GM12873 (cell line): ENCODE measurements around the gene CAMSAP1.

ENCODE experiments used
- TF ChIP-seq, protein P1 (sequence below): IDR thresholded peaks from 2 replicates; pipeline ENCODE4 v1.5.1; 2012; ENCODE audit warnings: low read depth, mild to moderate bottlenecking, moderate library complexity, low read length, control low read depth; ENCODE audit not compliant: insufficient read depth; ENCODE audit errors: missing control alignments

CAMSAP1 gene, protein sequence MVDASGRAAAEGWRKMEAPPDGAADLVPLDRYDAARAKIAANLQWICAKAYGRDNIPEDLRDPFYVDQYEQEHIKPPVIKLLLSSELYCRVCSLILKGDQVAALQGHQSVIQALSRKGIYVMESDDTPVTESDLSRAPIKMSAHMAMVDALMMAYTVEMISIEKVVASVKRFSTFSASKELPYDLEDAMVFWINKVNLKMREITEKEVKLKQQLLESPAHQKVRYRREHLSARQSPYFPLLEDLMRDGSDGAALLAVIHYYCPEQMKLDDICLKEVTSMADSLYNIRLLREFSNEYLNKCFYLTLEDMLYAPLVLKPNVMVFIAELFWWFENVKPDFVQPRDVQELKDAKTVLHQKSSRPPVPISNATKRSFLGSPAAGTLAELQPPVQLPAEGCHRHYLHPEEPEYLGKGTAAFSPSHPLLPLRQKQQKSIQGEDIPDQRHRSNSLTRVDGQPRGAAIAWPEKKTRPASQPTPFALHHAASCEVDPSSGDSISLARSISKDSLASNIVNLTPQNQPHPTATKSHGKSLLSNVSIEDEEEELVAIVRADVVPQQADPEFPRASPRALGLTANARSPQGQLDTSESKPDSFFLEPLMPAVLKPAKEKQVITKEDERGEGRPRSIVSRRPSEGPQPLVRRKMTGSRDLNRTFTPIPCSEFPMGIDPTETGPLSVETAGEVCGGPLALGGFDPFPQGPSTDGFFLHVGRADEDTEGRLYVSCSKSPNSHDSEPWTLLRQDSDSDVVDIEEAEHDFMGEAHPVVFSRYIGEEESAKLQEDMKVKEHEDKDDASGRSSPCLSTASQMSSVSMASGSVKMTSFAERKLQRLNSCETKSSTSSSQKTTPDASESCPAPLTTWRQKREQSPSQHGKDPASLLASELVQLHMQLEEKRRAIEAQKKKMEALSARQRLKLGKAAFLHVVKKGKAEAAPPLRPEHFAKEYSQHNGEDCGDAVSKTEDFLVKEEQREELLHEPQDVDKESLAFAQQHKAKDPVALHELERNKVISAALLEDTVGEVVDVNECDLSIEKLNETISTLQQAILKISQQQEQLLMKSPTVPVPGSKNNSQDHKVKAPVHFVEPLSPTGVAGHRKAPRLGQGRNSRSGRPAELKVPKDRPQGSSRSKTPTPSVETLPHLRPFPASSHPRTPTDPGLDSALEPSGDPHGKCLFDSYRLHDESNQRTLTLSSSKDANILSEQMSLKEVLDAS (N-terminal part only)

DNA sequence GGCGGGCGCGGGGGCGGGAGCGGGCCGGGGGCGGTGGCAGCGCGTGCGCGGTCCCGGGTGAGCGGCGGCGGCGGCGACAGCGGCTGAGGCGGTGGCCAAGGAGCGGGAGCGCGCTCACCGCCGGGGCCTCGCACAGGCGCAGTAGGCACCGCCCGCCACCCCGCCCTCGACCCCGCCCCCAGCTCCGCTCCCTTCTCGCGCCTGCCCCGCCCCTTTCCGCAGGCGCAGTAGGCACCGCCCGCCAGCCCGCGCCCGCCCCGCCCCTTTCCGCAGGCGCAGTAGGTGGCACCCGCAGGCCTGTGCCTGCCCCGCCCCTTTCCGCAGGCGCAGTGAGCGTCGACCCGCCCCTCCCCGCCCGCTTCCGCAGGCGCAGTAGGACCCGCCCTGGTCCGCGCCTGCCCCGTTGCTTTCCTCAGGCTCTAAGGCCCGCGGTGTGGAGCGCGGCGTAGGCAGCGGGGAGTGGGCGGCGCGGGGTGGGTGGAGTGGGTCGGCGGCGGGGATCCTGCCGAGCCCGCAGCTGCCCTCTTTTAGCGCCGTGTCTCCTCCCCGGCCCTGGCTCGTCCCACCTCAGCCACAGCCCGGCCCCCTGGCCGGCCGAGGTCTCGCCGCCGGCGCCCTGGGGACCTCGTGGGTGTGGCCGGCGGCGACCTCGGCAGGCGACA, at the start of gene CAMSAP1:
Gene CAMSAP1 (minus strand): TSS at position 116 of the 662 bp plus-strand sequence. CDS start 387 bp downstream, outside the sequence.
- TF ChIP-seq, protein P1, sequence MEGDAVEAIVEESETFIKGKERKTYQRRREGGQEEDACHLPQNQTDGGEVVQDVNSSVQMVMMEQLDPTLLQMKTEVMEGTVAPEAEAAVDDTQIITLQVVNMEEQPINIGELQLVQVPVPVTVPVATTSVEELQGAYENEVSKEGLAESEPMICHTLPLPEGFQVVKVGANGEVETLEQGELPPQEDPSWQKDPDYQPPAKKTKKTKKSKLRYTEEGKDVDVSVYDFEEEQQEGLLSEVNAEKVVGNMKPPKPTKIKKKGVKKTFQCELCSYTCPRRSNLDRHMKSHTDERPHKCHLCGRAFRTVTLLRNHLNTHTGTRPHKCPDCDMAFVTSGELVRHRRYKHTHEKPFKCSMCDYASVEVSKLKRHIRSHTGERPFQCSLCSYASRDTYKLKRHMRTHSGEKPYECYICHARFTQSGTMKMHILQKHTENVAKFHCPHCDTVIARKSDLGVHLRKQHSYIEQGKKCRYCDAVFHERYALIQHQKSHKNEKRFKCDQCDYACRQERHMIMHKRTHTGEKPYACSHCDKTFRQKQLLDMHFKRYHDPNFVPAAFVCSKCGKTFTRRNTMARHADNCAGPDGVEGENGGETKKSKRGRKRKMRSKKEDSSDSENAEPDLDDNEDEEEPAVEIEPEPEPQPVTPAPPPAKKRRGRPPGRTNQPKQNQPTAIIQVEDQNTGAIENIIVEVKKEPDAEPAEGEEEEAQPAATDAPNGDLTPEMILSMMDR: no peak

DNA sequence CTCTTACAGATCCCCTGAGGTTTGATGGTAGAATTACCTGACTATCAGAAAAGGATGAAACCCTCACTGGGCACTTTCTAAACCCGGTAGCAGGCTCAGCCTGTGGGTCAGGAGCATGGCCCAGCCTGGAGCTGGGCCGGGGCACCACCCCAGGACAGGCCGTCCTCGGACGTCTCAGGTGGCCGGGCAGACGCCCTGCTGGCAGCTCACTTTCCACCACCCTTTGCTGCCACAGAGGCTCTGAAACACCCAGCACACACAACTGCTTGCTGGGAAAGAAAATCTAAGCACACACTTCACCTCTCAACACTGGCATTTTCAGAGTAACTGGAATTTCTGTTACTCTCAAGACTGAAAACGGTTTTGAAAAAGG, 49.4 kb upstream of the CAMSAP1 start:
- TF ChIP-seq, protein P1: no peak

DNA sequence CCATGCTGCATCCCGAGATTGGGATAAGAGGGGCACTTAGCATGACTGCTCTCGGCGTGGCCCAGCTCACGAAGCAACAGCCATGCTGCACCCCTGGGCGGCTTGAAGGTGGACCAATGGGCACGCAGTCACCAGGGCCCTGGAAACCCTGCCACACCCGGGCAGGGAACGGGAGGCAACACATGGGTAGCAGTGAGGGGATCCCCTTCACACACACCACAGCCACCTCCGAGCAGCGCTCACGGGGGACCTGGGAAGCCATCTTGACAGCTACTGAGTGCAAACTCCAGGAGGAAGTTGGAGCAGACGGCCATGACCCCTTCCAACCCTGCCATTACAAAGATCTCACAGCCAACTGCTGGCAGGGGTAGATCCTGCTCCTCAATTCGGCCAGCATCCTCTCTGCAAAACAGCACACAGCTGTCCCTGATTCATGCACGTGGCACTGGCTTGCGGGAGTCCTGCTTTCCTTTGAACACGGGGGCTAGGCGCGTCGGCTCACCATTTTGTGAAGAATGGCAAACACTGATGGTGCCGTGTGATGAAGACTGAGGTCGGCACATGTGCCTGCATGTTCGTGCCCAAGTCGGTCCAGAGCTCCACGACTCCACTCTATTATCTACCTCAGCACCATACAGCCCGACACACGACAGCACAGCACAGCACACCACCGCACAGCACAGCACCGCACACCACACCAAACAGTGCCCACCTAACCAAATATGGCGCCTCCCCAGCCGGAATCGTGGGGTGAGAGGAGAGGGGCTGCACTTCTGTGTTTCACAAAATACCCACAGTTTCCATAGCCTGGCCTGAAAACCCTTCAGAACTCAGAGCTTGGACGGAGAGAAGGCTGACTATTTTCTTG, 48.8 kb upstream of the CAMSAP1 start:
- TF ChIP-seq, protein P1: no peak

DNA sequence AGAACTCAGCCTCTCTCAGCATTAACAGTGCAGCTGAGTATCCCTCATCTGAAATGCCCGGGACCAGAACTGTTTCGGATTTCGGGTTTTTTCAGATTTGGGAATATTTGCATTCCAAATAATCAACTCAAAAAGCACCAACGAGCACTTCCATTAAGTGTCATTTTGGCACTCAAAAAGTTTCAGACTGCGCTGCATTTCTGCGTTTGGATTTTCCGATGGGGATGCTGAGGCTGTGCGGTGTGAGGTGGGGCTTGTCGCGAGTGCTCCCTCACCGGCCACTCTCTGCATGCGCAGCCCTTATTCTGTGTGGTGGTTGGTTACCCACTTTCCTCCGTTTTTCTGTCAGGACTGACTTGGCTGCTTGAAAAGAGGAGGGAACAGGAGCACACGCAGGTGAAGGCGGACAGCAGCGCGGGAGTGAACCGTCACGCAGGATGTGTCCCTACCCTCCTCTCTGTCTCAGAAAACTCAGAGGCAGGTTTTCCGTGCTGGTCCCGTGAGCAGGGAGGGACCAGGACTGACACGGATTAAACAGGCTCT, 45.4 kb upstream of the CAMSAP1 start:
- TF ChIP-seq, protein P1: no peak

DNA sequence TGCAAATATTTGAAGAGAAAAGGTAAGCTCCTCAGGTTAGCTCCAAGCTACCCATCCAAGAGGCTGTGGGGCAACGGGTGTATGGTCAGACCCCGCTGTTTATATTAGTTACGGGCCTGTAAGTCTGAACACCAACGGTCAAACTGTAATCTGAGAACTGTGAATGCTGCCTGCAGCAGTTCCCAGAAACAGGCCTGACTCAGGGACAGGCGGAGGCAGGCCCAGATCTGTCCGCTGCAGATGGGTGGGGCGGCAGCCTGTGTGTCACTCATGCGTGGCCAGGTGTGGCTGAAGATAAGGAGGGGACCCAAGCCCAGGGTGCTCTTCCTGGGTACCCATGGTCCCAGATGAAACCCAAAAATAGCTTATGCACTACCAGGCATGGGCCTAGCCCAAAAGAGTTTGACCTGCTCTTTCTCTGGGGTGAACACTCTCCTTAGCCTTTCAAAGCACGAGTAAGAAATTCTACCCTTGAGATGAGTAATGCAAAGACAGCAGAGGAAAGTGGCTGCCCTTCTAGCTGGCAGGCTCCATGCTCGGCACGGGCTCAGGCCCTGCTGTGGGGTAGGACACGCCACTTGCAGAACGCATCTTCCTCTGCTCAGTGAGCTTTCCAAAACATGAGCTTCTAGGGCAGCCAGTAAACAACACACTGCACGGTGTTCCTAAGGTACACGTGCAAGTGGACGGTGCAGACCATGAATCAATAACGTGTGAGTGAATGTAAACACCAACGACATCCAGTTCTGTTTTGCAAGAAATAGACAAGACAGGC, 44.7 kb upstream of the CAMSAP1 start:
- TF ChIP-seq, protein P1: no peak
